Upper lobe of left lung (tissue), 4 donors: ENCODE measurements around the gene DYNLT2B.

Source experiments
- EP300 ChIP-seq, 4 donors: sonication (generic); formaldehyde crosslinking; IDR thresholded peaks; one replicate each; pipeline ENCODE4 v1.5.1; 2017; ENCODE audit warnings: antibody characterized with exemption in 4 of 4, control low read depth in 2 of 4
- POLR2A ChIP-seq, 4 donors: fragments of 450-650 bp; IDR thresholded peaks; one replicate each; pipeline ENCODE4 v1.5.1; 2016 to 2017; ENCODE audit warnings: antibody characterized with exemption in 4 of 4, mild to moderate bottlenecking in 2 of 4
- TF ChIP-seq, protein P1 (sequence below), 6 experiments: fragments of 450-650 bp in 4 of 6; fragments of 200-600 bp in 2 of 6; sonication (generic) in 2 of 6; IDR thresholded peaks; one replicate each; pipeline ENCODE4 v1.5.1; 2016 to 2019; ENCODE audit warnings: antibody characterized with exemption in 6 of 6

DNA sequence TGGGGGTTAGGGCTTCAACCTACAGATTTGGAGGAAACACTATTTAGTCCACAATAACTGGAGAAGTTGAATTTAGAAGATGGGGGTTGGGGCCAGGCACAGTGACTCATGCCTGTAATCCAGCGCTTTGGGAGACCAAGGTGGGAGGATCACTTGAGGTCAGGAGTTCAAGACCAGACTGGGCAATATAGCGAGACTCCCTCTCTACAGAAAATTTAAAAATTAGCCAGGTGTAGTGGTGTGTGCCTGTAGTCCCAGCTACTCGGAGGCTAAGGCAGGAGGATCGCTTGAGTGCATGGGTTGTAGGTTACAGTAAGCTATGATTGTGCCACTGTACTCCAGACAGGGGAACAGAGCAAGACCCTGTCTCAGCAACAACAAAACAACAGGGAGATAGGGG lies 5.0 kb upstream of the DYNLT2B start:
- TF ChIP-seq, protein P1, sequence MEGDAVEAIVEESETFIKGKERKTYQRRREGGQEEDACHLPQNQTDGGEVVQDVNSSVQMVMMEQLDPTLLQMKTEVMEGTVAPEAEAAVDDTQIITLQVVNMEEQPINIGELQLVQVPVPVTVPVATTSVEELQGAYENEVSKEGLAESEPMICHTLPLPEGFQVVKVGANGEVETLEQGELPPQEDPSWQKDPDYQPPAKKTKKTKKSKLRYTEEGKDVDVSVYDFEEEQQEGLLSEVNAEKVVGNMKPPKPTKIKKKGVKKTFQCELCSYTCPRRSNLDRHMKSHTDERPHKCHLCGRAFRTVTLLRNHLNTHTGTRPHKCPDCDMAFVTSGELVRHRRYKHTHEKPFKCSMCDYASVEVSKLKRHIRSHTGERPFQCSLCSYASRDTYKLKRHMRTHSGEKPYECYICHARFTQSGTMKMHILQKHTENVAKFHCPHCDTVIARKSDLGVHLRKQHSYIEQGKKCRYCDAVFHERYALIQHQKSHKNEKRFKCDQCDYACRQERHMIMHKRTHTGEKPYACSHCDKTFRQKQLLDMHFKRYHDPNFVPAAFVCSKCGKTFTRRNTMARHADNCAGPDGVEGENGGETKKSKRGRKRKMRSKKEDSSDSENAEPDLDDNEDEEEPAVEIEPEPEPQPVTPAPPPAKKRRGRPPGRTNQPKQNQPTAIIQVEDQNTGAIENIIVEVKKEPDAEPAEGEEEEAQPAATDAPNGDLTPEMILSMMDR (IDR thresholded peaks at IDR 0.05) = no peak
- no peak for TF ChIP-seq EP300 (IDR thresholded peaks at IDR 0.05)
- no peak for TF ChIP-seq POLR2A (IDR thresholded peaks at IDR 0.05)
